Activated T-cell treated with anti-CD3 and anti-CD28 coated beads for 4 hours (primary cell): Measurements from ENCODE around the gene ATP2B3.

Source experiments
- DNase-seq: peaks from one replicate; pipeline ENCODE4 v3.0.0-alpha.2; 2020

ATP2B3 gene

DNA sequence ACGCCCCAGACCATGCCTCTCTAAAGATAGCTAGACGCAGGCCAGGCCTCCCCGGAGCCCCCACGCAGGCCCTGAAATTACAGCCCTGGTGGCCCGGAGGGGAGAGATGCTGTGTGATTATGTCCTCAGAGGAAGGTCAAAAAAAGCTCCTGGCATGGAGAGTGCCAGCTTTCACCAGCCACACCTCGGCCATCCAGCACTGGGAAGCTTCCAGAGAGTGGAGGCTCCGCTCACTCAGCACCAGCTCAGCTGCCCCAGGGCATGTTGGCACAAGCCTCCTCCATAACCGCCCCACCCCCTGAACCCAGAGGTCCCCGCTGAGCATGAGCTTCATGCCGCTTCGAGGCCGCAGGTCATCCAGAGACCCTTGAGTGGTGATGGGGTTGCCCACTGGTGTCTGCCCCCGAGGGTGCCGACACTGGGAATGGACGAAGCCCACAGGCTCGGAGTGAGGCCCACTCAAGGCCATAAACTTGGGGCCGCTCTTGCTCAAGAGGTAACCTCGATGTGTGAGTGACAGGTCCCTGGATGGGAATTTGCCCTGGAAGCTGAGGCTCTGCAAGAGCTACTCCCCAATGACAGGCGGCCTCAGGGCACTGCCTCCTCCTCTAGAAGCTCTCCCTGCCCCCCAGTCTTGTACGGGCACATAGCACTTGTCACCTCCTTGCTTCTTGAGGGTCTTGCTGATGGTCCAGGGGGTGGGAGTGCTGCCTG, 27.1 kb upstream of the ATP2B3 start:
- DNase-seq = no peak

DNA sequence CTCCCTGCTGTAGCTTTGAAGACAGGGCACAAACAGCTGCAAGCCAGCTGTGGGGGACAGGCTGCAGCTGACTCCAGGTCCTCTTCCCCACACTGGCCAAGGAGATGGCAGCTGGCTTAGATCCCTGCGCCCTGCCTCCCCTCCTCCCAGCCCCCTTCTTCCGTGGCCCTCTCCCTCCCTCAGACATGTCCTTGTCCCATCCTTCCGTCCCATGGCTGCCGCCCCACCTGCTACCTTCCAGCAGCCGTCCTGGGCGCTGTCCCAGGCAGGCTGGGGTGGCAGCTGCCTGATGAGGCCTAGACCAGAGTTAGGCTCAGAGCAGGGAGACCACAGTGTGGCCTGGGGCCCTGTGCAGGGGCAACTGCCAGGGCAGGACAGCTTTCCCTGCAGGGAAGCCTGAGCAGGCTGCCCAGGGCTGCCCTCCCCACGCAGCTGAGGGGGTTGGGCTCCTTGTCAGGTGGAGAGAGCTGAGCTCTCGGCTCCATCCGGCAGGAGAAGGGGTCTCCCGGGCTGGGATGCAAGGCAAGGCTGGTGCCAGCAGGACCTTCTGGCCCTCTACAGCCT, 26.0 kb upstream of the ATP2B3 start:
- DNase-seq = no peak

DNA sequence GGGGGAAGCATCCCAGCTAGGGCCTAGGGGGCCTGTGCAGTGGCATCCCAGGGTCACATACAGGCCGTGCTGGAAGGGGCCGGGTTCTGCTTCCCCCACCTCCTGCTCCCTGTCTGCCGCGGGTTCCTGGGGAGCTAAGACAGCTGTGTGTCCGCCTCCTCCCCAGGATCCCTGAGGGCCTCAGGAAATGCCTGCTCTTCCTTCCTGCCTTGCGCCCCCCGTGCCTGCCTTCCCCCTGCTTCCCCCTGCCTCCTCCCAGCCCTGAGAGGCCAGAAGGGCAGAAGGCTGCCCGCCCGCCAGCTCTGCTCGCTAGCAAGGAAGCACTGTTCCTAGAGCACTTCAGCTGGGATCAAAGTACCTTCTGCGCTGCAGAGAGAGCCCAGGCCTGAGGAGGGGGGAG, 25.5 kb upstream of the ATP2B3 start:
- no peak for DNase-seq

GRCh38 chrX:153492543-153492942, 24.9 kb upstream of the ATP2B3 start:
- no peak for DNase-seq

DNA sequence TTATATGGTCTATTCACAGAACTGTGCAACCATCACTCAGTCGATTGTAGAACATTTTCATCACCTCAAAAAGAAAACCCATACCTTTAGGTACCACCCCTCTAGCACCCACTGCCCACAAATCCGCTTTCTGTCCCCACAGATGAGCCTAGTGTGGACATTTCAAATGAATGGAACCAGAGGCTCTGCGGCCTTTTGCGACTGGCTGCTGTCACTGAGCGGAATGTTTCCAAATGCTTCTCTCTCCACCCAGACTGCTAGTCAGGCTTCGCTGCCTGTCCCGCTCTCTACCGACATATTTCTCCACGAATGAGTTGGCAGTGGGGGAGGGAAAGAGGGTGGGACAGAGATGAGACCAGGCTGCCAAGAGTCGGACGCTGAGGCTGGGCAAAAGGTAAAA, 24.4 kb upstream of the ATP2B3 start:
- no peak for DNase-seq

DNA sequence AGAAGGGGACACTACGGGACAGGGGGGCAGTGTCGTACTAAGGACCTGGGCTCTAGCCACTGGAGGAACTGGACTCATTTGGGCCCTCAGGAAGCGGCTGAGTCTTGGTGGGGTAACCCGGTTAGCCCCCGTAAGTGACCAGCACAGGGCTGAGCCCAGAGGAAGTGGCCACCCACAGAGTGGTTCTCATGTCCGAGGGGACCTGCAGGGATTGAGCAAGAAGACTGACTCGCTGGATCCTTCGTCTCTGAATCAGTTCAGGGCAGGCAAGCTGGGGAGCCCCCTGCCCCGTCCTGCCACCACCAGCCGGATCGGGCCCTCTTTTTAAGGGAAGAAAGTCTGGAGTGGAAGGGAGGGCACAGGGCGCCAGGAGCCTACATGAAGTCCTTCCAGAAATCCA, 23.4 kb upstream of the ATP2B3 start:
- DNase-seq = no peak

GRCh38 chrX:153494541-153495361, 22.7 kb upstream of the ATP2B3 start, which contains the start of gene BGN:
TSS of gene BGN (plus strand) at chrX:153494980. CDS start at chrX:153504632, 9,652 bp downstream.
- no peak for DNase-seq

- DNase-seq = no peak
Observed at GRCh38 chrX:153495362-153495751, 22.1 kb upstream of the ATP2B3 start.

DNA sequence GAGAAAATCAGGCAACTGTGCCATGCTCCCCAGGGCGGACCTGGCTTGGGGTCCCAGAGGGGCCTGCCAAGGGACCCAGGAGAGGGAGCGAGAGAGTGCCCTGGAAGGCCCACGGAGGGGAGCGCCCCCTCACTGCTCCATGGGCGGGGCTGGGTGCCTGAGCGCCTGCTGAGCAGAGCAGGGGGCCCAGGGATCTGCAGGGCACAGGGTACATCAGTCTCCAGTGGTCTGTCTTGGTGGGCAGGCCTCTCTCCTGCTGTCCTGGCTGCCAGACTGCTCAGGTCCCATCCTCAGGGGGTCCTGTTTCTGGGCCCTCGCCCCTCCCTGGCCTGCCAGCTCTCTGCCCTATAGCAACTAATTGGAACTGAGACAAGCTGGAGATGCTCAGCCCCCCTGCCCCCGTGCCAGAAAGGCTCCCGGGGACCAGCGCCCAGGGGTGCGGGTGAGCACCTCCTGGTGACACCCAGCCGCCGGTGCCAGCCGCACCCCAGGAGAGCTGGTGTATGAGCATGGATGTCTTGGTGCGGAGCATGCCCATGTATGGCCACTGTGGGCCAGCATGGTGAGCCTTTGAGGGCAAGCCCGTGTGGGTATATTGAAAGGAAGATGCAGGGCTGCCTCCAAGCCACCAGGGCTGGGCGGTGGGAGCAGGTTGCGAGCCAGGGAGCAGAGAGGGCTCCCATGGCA, 21.4 kb upstream of the ATP2B3 start:
- DNase-seq = no peak

DNA sequence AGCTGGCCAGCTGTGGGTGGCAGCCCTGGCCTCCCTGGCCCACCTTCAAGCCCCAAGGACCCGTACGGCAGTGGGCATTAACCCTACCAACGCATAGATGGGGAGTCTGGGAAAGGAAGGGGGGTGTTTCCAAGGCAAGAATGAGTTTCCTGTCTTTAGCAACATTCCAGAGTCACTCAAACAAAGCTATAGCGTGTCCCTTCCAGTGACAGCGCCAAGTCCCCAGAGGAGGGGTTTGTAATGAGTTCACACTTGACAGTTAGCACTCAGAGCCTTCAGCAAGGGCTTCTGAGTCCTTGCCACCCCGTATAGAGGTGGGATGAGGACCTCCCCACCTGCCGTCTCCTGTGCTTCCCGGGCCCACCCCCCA, 20.9 kb upstream of the ATP2B3 start:
- DNase-seq = no peak

DNA sequence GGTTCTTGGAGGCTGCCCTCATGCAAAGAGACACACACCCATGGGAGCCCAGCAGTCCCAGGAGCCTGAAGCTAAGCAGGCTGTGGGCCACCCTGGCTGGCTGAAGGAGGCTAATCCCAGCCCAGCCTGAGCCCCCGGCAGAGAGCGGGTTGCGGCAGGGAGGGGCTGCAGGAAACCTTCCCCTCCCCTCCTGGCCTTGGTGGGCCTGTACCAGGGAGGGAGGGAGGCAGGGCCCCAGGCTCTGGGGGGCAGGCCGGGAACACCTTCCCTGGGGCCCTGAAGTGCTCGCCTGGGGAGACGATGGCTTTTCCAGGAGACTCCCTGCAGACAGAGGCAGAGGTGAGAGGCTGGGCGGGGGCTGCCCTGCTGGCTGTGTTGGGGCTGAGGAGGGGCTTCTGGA, 19.0 kb upstream of the ATP2B3 start:
- DNase-seq = no peak

GRCh38 chrX:153499341-153499740, 18.1 kb upstream of the ATP2B3 start:
- no peak for DNase-seq

GRCh38 chrX:153499876-153500275, 17.6 kb upstream of the ATP2B3 start:
- no peak for DNase-seq

DNA sequence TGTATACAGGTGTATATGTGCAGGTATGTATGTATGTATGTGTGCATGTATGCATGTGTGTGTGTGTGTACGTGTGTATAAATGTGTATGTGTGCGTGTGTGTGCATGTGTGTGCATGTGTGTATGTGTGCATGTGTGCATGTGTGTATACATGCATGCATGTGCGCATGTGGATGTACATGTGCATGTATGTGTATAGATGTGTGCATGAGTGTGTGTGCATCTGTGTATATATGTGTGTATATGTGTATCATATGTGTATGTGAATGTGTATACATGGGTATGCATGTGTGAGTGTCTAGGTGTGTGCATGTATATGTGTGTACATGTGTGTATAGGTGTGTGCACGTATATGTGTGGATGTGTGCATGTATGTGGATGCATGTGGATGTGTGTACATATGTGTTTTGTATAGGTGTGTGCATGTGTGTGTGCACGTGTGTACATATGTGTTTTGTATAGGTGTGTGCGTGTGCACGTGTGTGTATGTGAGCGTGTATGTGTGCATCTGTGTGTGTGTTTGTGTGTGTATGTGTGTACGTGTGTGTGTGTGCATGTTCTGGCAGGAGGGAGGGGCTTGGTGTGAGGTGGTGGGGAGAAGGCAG, 16.7 kb upstream of the ATP2B3 start:
- DNase-seq = no peak

GRCh38 chrX:153501530-153501929, 15.9 kb upstream of the ATP2B3 start:
- DNase-seq = no peak

- no peak for DNase-seq
Observed at GRCh38 chrX:153502131-153502530, 15.3 kb upstream of the ATP2B3 start.

DNA sequence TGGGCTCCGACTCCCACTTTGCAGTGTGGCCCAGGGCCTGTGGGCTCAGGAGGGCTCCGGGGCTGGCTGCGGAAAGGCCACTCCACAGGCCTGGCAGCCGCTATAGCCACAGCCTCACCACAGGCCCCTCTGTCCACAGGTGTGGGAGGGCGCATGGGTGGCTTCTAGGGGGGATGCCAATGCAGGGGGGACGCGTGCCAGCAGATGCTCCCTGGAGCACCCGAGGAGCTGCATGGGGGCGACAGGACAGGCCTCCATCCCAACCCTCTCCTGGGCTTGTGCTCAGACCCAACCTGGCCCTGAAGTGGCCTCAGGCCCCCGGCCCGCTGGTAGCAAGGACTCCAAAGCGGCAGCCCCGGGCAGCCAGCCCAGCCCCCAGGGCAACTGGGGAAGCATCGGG, 14.6 kb upstream of the ATP2B3 start:
- DNase-seq = no peak

GRCh38 chrX:153504445-153505016, 12.9 kb upstream of the ATP2B3 start:
- no peak for DNase-seq

- DNase-seq = no peak
Observed at GRCh38 chrX:153505361-153505760, 12.1 kb upstream of the ATP2B3 start.

DNA sequence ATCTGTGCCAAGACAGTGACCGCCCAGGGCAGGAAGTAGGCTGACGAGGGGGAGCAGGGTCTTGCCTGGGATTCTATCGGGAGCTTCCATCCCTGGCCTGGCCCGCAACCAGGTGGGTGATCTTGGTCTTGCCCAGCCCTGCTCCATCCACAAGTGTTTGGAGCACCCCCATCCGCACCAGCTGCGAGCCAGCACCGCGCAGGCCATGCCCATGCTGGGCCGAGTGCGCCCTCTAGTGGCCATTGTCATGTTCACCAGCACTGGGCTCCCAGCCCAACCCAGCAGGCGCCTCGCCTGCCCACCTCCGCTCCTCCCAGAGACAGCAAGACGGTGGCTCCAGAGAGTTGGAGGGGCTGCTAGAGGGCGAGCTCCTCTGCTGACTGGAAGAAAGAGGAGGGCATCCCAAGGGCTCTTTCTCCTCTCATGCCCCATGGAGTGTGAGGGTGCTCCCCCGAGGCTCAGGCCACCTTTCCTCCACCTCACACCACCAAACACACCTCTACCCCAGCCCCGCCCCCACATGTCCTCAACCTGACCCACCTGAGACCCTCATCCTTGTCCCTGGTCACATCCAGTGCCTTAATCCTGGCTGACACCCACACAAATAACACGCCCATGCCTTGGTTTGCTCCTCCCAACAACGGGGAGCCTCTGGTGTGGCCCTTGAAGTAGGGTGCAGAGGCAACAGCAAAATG, 9.8 kb upstream of the ATP2B3 start:
- peak; percentile 68 for DNase-seq

DNA sequence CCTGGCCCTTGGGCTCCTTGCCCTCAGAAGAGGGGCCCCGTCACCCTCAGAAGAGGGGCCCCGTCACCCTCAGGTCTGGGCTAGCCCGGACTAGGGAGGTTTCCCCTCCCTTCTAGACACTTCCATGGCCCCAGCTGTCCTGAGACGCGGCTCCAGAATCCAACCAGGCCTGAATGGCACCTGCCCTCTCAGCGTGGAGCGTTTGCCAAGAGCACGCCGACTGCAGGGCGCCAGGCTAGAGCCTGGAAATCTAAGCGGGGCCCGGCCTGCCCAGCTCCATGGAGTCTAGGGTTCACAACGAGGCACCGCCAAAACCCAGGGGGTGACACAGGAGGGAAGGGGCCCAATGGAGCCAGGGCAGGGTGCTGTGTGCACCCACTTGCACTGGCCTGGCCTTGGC, 7.8 kb upstream of the ATP2B3 start:
- DNase-seq = no peak

GRCh38 chrX:153510383-153510782, 7.1 kb upstream of the ATP2B3 start:
- no peak for DNase-seq
